Astrocyte (in vitro differentiated cells and primary cell): ENCODE results near the gene SLC4A2. TPM values are rescaled to one million over a fixed set of nuclear protein-coding genes. Genes with fewer than 3 reads are reported as not detected.

Experiments
- DNase-seq: peaks from one replicate; pipeline ENCODE4 v3.0.0-alpha.2; 2010; ENCODE audit warnings: low read depth
- FAIRE-seq: peaks from 2 replicates; lab custom pipeline; 2011; peaks lifted over from hg19 to GRCh38; lab: Jason Lieb, UNC
- H2AFZ ChIP-seq: 2 replicates; pipeline ENCODE4 v1.6.0; 2012; ENCODE audit warnings: low read depth, low read length, inconsistent platforms
- H3K27ac ChIP-seq: 2 replicates; pipeline ENCODE4 v1.5.1; 2011; ENCODE audit warnings: low read depth, low read length, inconsistent platforms
- H3K27me3 ChIP-seq: 2 replicates; pipeline ENCODE4 v1.6.0; 2011; ENCODE audit warnings: low read length, inconsistent platforms; ENCODE audit not compliant: insufficient read depth
- H3K36me3 ChIP-seq: 2 replicates; pipeline ENCODE4 v1.5.1; 2011; ENCODE audit warnings: low read length, inconsistent platforms; ENCODE audit not compliant: insufficient read depth
- H3K4me1 ChIP-seq: 2 replicates; pipeline ENCODE4 v1.5.1; 2011; ENCODE audit warnings: low read length, inconsistent platforms; ENCODE audit not compliant: insufficient read depth
- H3K4me2 ChIP-seq: 2 replicates; pipeline ENCODE4 v1.6.0; 2012; ENCODE audit warnings: low read length, inconsistent platforms
- H3K4me3 ChIP-seq: 2 replicates; pipeline ENCODE4 v1.5.1; 2011; ENCODE audit warnings: low read depth, mild to moderate bottlenecking, low read length, inconsistent platforms; ENCODE audit not compliant: insufficient read depth
- H3K79me2 ChIP-seq: 2 replicates; pipeline ENCODE4 v1.6.0; 2012; ENCODE audit warnings: mild to moderate bottlenecking, low read length, inconsistent platforms; ENCODE audit not compliant: insufficient read depth
- H3K9ac ChIP-seq: 2 replicates; pipeline ENCODE4 v1.6.0; 2012; ENCODE audit warnings: mild to moderate bottlenecking, low read length, inconsistent platforms
- H3K9me3 ChIP-seq: 2 replicates; pipeline ENCODE4 v1.5.1; 2012; ENCODE audit warnings: low read depth, mild to moderate bottlenecking, low read length, inconsistent platforms; ENCODE audit not compliant: insufficient read depth
- H4K20me1 ChIP-seq: 2 replicates; pipeline ENCODE4 v1.6.0; 2012; ENCODE audit warnings: low read length, inconsistent platforms; ENCODE audit not compliant: insufficient read depth
- H3K27ac Mint-ChIP-seq: one replicate; pipeline ENCODE4 v1.8.0; 2021; ENCODE audit warnings: mild to moderate bottlenecking, mixed read lengths; ENCODE audit not compliant: unreplicated experiment
- H3K27me3 Mint-ChIP-seq: one replicate; pipeline ENCODE4 v1.8.0; 2021; ENCODE audit warnings: low read depth, mixed read lengths; ENCODE audit not compliant: unreplicated experiment
- H3K36me3 Mint-ChIP-seq: one replicate; pipeline ENCODE4 v1.8.0; 2021; ENCODE audit warnings: low read depth, mixed read lengths; ENCODE audit not compliant: unreplicated experiment
- H3K4me1 Mint-ChIP-seq: one replicate; pipeline ENCODE4 v1.8.0; 2021; ENCODE audit warnings: low read depth, mixed read lengths; ENCODE audit not compliant: unreplicated experiment
- H3K4me3 Mint-ChIP-seq: one replicate; pipeline ENCODE4 v1.8.0; 2021; ENCODE audit warnings: mild to moderate bottlenecking, moderate library complexity, mixed read lengths; ENCODE audit not compliant: unreplicated experiment
- H3K9me3 Mint-ChIP-seq: one replicate; pipeline ENCODE4 v1.8.0; 2021; ENCODE audit warnings: mild to moderate bottlenecking, mixed read lengths; ENCODE audit not compliant: unreplicated experiment
- EZH2 ChIP-seq: IDR thresholded peaks from 2 replicates; pipeline ENCODE4 v1.6.1; 2012; ENCODE audit warnings: mild to moderate bottlenecking, low read length, inconsistent platforms; ENCODE audit not compliant: insufficient read depth
- total RNA-seq: library from RNA; stranded (reverse); gene quantifications from 2 replicates; pipeline ENCODE4 v1.2.1, GENCODE V29; 2021
- TF ChIP-seq, protein P1 (sequence below): IDR thresholded peaks from 2 replicates; pipeline ENCODE4 v1.5.1; 2011; ENCODE audit warnings: low read depth, mild to moderate bottlenecking, inconsistent platforms, low read length, moderate library complexity; ENCODE audit not compliant: insufficient read depth

Gene SLC4A2
- total RNA-seq, 1 donor from 2014 or later, result 302 TPM

DNA sequence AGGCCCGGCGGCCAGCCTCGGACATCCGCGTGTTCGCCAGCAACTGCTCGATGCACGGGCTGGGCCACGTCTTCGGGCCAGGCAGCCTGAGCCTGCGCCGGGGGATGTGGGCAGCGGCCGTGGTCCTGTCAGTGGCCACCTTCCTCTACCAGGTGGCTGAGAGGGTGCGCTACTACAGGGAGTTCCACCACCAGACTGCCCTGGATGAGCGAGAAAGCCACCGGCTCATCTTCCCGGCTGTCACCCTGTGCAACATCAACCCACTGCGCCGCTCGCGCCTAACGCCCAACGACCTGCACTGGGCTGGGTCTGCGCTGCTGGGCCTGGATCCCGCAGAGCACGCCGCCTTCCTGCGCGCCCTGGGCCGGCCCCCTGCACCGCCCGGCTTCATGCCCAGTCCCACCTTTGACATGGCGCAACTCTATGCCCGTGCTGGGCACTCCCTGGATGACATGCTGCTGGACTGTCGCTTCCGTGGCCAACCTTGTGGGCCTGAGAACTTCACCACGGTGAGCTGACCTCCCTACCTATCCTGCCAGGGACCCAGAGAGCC, 10.4 kb upstream of the SLC4A2 start:
- Histone ChIP-seq H3K27me3 (peaks cover 5% of the 10 kb centered on the region), H4K20me1 (peaks cover 19% of the 10 kb centered on the region), H3K27ac (no peak overlapping the region), H3K4me2 (no peak overlapping the region), H3K4me3 (no peak overlapping the region), H3K79me2 (no peaks in the 10 kb centered on the region), H3K9me3 (no peaks in the 10 kb centered on the region), H3K9ac (no peak overlapping the region), H2AFZ (no peak overlapping the region), H3K4me1 (peaks cover 11% of the 10 kb centered on the region), H3K36me3 (no peaks in the 10 kb centered on the region)
- H3K9me3 Mint-ChIP-seq, result no peaks in the 10 kb centered on the region
- TF ChIP-seq EZH2, result no peak
- TF ChIP-seq, protein P1, sequence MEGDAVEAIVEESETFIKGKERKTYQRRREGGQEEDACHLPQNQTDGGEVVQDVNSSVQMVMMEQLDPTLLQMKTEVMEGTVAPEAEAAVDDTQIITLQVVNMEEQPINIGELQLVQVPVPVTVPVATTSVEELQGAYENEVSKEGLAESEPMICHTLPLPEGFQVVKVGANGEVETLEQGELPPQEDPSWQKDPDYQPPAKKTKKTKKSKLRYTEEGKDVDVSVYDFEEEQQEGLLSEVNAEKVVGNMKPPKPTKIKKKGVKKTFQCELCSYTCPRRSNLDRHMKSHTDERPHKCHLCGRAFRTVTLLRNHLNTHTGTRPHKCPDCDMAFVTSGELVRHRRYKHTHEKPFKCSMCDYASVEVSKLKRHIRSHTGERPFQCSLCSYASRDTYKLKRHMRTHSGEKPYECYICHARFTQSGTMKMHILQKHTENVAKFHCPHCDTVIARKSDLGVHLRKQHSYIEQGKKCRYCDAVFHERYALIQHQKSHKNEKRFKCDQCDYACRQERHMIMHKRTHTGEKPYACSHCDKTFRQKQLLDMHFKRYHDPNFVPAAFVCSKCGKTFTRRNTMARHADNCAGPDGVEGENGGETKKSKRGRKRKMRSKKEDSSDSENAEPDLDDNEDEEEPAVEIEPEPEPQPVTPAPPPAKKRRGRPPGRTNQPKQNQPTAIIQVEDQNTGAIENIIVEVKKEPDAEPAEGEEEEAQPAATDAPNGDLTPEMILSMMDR, result no peak
- H3K4me1 Mint-ChIP-seq, result peaks cover 5% of the 10 kb centered on the region
- no peak for FAIRE-seq
- no peak for DNase-seq
- peaks cover 15% of the 10 kb centered on the region for H3K36me3 Mint-ChIP-seq
- no peak overlapping the region for H3K27ac Mint-ChIP-seq
- peaks cover 14% of the 10 kb centered on the region for H3K27me3 Mint-ChIP-seq
- H3K4me3 Mint-ChIP-seq, result no peak overlapping the region

DNA sequence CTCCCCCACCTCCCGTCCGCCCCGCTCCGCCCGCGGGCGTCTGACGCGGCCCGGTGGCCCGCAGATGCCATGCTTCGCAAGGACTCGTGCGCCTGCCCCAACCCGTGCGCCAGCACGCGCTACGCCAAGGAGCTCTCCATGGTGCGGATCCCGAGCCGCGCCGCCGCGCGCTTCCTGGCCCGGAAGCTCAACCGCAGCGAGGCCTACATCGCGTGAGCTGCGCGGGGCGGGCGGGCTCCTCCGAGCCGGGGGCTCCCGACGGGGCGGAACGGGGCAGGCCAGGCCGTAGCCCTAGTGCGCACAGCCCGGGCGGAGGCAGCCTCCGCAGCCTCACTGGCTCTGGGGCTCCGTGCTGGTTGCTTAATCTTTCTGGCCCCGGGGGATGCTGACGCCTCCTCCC, 8.3 kb upstream of the SLC4A2 start:
- H3K27me3 Mint-ChIP-seq, result peaks cover 18% of the 10 kb centered on the region

DNA sequence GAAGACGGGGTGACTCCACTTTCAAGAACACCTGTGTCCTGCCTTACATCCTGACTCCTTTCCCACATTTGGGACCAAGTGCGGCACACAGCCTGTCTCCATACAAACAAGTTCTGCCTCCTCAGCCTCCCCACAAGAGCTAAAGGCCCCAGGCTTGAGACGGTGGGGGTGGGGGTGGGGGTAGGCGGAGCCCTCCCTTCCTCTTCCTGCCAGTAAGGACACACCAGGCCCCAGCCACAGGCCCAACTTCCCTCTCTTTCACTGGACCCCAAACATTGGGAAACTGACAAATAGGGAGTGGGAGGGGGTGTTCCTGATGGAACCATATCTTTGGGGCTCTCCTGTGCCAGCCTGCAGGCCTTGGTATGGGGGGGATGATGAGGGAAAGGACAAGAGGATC, 6.3 kb upstream of the SLC4A2 start:
- H3K4me3 Mint-ChIP-seq, result no peak overlapping the region
- H3K27me3 ChIP-seq, result peaks cover 5% of the 10 kb centered on the region
- H3K4me3 ChIP-seq, result no peak overlapping the region

More for the DNA sequence above, 8.3 kb upstream of the SLC4A2 start:
- H3K9me3 Mint-ChIP-seq, result peaks cover 1% of the 10 kb centered on the region
- TF ChIP-seq, protein P1, result no peak
- no peak for TF ChIP-seq EZH2
- Histone ChIP-seq H3K9ac (no peak overlapping the region), H3K27ac (no peak overlapping the region), H2AFZ (no peak overlapping the region), H3K36me3 (no peaks in the 10 kb centered on the region), H3K9me3 (no peaks in the 10 kb centered on the region), H3K4me1 (peaks cover 11% of the 10 kb centered on the region), H3K27me3 (peaks cover 5% of the 10 kb centered on the region), H4K20me1 (peaks cover 27% of the 10 kb centered on the region), H3K79me2 (no peaks in the 10 kb centered on the region), H3K4me3 (no peak overlapping the region), H3K4me2 (peak overlapping the region; percentile 63)
- no peak overlapping the region for H3K27ac Mint-ChIP-seq
- no peak for FAIRE-seq
- H3K4me3 Mint-ChIP-seq, result no peak overlapping the region
- peaks cover 4% of the 10 kb centered on the region for H3K4me1 Mint-ChIP-seq
- peaks cover 21% of the 10 kb centered on the region for H3K36me3 Mint-ChIP-seq
- peak; percentile 53 for DNase-seq

More for the DNA sequence above, 6.3 kb upstream of the SLC4A2 start:
- no peak overlapping the region for H3K9ac ChIP-seq
- H3K9me3 ChIP-seq, result no peaks in the 10 kb centered on the region
- no peak overlapping the region for H2AFZ ChIP-seq
- H4K20me1 ChIP-seq, result peaks cover 27% of the 10 kb centered on the region
- FAIRE-seq, result no peak
- H3K27ac ChIP-seq, result no peak overlapping the region
- H3K27me3 Mint-ChIP-seq, result peaks cover 18% of the 10 kb centered on the region
- no peak overlapping the region for H3K27ac Mint-ChIP-seq
- peaks cover 10% of the 10 kb centered on the region for H3K4me1 Mint-ChIP-seq
- no peaks in the 10 kb centered on the region for H3K79me2 ChIP-seq
- no peak overlapping the region for H3K4me2 ChIP-seq
- peaks cover 21% of the 10 kb centered on the region for H3K36me3 Mint-ChIP-seq
- no peaks in the 10 kb centered on the region for H3K36me3 ChIP-seq
- peaks cover 11% of the 10 kb centered on the region for H3K4me1 ChIP-seq
- no peak for DNase-seq
- TF ChIP-seq, protein P1, result no peak
- TF ChIP-seq EZH2, result no peak
- peaks cover 1% of the 10 kb centered on the region for H3K9me3 Mint-ChIP-seq
